ENCODE measurements around the gene MTIF2. TPM values are rescaled to one million over a fixed set of nuclear protein-coding genes. Genes with fewer than 3 reads are reported as not detected.
"Not testable (repeated sequence)": the region's sequence is repeated elsewhere in the genome, so short reads cannot be mapped to it uniquely, and the experiment has no call there.

MTIF2 gene
- total RNA-seq, 1 experiment from 2014 or later = 49.8 TPM

DNA sequence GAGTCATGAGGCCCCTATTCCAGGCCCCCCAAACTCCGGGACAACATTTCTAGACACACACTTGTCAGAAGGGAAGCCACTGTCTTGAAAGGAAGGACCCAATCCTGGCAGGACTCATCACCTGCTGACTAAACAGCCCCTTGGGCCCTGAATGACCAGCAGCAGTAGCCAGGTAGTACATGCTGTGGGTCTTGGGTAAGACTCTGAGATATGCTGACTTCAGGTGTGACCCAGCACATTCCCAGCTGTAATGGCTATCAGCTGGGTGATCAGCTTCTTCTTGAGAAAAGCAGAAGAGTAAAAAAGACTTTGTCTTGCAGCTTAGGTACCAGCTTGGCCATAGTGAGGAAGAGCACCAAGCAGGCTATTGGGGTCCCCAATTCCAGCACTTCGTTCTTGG lies 72.5 kb downstream of the MTIF2 start (continued):
- TF ChIP-seq, protein P1, sequence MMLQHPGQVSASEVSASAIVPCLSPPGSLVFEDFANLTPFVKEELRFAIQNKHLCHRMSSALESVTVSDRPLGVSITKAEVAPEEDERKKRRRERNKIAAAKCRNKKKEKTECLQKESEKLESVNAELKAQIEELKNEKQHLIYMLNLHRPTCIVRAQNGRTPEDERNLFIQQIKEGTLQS (IDR thresholded peaks at IDR 0.05) = no peak
- TF ChIP-seq JUND (IDR thresholded peaks at IDR 0.05) (no peak), YY1 (IDR thresholded peaks at IDR 0.05; ENCODE audit: extremely low read depth, insufficient replicate concordance, low read depth, low read length) (no peak), TCF7L2 (IDR thresholded peaks at IDR 0.05; ENCODE audit: borderline replicate concordance, extremely low read depth, insufficient read depth, insufficient read length) (no peak), ELF1 (IDR thresholded peaks at IDR 0.05; ENCODE audit: borderline replicate concordance, low read depth) (no peak)
- TF ChIP-seq, protein P2, sequence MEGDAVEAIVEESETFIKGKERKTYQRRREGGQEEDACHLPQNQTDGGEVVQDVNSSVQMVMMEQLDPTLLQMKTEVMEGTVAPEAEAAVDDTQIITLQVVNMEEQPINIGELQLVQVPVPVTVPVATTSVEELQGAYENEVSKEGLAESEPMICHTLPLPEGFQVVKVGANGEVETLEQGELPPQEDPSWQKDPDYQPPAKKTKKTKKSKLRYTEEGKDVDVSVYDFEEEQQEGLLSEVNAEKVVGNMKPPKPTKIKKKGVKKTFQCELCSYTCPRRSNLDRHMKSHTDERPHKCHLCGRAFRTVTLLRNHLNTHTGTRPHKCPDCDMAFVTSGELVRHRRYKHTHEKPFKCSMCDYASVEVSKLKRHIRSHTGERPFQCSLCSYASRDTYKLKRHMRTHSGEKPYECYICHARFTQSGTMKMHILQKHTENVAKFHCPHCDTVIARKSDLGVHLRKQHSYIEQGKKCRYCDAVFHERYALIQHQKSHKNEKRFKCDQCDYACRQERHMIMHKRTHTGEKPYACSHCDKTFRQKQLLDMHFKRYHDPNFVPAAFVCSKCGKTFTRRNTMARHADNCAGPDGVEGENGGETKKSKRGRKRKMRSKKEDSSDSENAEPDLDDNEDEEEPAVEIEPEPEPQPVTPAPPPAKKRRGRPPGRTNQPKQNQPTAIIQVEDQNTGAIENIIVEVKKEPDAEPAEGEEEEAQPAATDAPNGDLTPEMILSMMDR (IDR thresholded peaks at IDR 0.05 in 2 of 3, conservative IDR thresholded peaks at IDR 0.05 in 1 of 3; ENCODE audit: borderline replicate concordance in 1 of 3, insufficient read depth in 1 of 3, low read depth in 2 of 3, low read length in 2 of 3) = no peak

DNA sequence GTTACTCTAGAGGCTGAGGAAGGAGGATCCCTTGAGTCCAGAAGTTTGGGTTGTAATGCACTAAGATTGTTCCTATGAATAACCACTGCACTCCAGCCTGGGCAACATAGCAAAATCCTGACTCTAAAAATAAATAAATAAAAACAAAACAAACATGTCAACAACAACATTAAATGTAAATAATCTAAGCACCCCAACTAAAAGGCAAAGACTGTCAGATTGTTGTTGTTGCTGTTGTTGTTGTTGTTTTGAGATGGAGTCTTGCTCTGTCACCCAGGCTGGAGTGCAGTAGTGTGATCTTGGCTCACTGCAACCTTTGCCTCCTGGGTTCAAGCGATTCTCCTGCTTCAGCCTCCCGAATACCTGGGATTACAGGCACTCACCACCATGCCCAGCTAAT lies 77.1 kb downstream of the MTIF2 start:
- H3K79me2 ChIP-seq (ENCODE audit: insufficient read depth, low read length); H2AFZ ChIP-seq (ENCODE audit: low read depth, low read length, poor library complexity, severe bottlenecking); H3K9ac ChIP-seq (ENCODE audit: low read length); RAD21 ChIA-PET (ENCODE audit: low non-redundant PET in 1 of 2, low total read pairs in 2 of 2, uncharacterized antibody in 2 of 2, unreplicated experiment in 2 of 2); H3K4me2 ChIP-seq (ENCODE audit: low read length); ATAC-seq; H3K36me3 ChIP-seq (ENCODE audit: control insufficient read depth in 1 of 2, insufficient read depth in 2 of 2, low read length in 2 of 2); H3K9me2 ChIP-seq (ENCODE audit: insufficient read depth); H3K27me3 ChIP-seq (ENCODE audit: insufficient read depth, low read length); H3K9me3 ChIP-seq (ENCODE audit: control insufficient read depth in 1 of 2, insufficient read depth in 1 of 2, low read depth in 1 of 2, low read length in 2 of 2); H4K20me1 ChIP-seq (ENCODE audit: insufficient read depth); BruUV-seq (replicated peaks); H3K4me3 ChIP-seq (replicated peaks in 1 of 2; ENCODE audit: low read depth in 1 of 2, low read length in 2 of 2); POLR2A ChIA-PET; H3K4me1 ChIP-seq (ENCODE audit: control insufficient read depth in 1 of 2, insufficient read depth in 2 of 2, low read length in 2 of 2); H3K27ac ChIP-seq (ENCODE audit: low read depth, low read length); DNase-seq (ENCODE audit: low read depth, low spot score); CTCF ChIA-PET; intact Hi-C loops (cut with micrococcal nuclease): not testable (repeated sequence)

DNA sequence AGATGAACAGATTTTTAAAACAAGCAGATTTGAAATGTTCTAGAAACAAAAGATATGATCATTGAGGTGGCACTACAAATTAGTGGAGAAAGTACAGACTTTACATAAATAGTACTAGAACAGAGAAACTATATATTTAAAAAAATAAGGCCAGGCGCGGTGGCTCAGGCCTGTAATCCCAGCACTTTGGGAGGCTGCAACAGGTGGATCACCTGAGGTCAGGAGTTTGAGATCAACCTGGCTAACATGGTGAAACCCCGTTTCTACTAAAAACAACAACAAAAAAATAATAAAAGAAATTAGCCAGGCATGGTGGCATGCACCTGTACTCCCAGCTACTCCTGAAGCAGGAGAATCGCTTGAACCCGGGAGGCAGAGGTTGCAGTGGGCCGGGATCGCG lies 82.2 kb downstream of the MTIF2 start:
- intact Hi-C loops (cut with micrococcal nuclease); RAD21 ChIA-PET (ENCODE audit: low non-redundant PET in 1 of 2, low total read pairs in 2 of 2, uncharacterized antibody in 2 of 2, unreplicated experiment in 2 of 2); H3K4me2 ChIP-seq (ENCODE audit: low read length); H3K27me3 ChIP-seq (ENCODE audit: insufficient read depth, low read length); H3K9me2 ChIP-seq (ENCODE audit: insufficient read depth); H4K20me1 ChIP-seq (ENCODE audit: insufficient read depth); CTCF ChIA-PET; DNase-seq (ENCODE audit: low read depth, low spot score); H3K9ac ChIP-seq (ENCODE audit: low read length); H3K36me3 ChIP-seq (ENCODE audit: control insufficient read depth in 1 of 2, insufficient read depth in 2 of 2, low read length in 2 of 2); BruUV-seq (replicated peaks); H3K9me3 ChIP-seq (ENCODE audit: control insufficient read depth in 1 of 2, insufficient read depth in 1 of 2, low read depth in 1 of 2, low read length in 2 of 2); H3K4me3 ChIP-seq (replicated peaks in 1 of 2; ENCODE audit: low read depth in 1 of 2, low read length in 2 of 2); H3K4me1 ChIP-seq (ENCODE audit: control insufficient read depth in 1 of 2, insufficient read depth in 2 of 2, low read length in 2 of 2); POLR2A ChIA-PET; H3K79me2 ChIP-seq (ENCODE audit: insufficient read depth, low read length); ATAC-seq; H2AFZ ChIP-seq (ENCODE audit: low read depth, low read length, poor library complexity, severe bottlenecking); H3K27ac ChIP-seq (ENCODE audit: low read depth, low read length): not testable (repeated sequence)

Other genes starting within 250 kb of the MTIF2 start
- 221 TPM for gene RTN4, start 218.8 kb downstream of the MTIF2 start, total RNA-seq (2021; ENCODE audit: unreplicated experiment)
- gene CLHC1, start 36.9 kb downstream of the MTIF2 start, total RNA-seq (2021; ENCODE audit: unreplicated experiment) = 11.1 TPM
- gene RPS27A, start 36.5 kb downstream of the MTIF2 start, total RNA-seq (2021; ENCODE audit: unreplicated experiment) = 1,291 TPM
- 27.2 TPM for gene CCDC88A, start 150.6 kb upstream of the MTIF2 start, total RNA-seq (2021; ENCODE audit: unreplicated experiment)